A549 (cell line): ENCODE results near the gene KSR1. TPM values are rescaled to one million over a fixed set of nuclear protein-coding genes. Genes with fewer than 3 reads are reported as not detected.

ENCODE experiments used
- ATAC-seq, 2 experiments: fragments of 200-7000 bp in 1 of 2; fragments of >200 bp in 1 of 2; cut with Nextera tagmentation in 1 of 2; cut with Tn5 transposase in 1 of 2; 3 replicates each; pipeline versions ENCODE4 v1.8.0 to v1.9.1; 2018 to 2020; ENCODE audit warnings: mild to moderate bottlenecking in 1 of 2, moderate library complexity in 1 of 2
- CTCF ChIA-PET: fragments of 300-600 bp; sonication (Branson Sonifier 250); formaldehyde crosslinking; extraction: SDS; loops from one replicate; lab custom pipeline; 2021; ENCODE audit warnings: antibody characterized with exemption, inconsistent platforms; lab: Yijun Ruan, JAX
- POLR2A ChIA-PET: fragments of 350-600 bp; formaldehyde crosslinking; extraction: SDS; loops from one replicate; lab custom pipeline; 2021; ENCODE audit warnings: antibody characterized with exemption, inconsistent platforms; lab: Yijun Ruan, JAX
- DNase-seq, 2 experiments: peaks; one replicate each; pipeline versions ENCODE4 v3.0.0 to v3.0.0-alpha.2; 2011 to 2016; ENCODE audit warnings: low read depth in 1 of 2, low spot score in 1 of 2
- FAIRE-seq: peaks from 2 replicates; lab custom pipeline; 2011; peaks lifted over from hg19 to GRCh38; lab: Jason Lieb, UNC
- H3K27ac ChIP-seq, 2 experiments: fragments of >200 bp; sonication (Bioruptor Twin); formaldehyde crosslinking; 3 replicates each; pipeline ENCODE4 v1.5.1; 2016 to 2017
- H3K4me1 ChIP-seq: fragments of >200 bp; sonication (Bioruptor Twin); formaldehyde crosslinking; 3 replicates; pipeline ENCODE4 v1.6.1; 2016
- H3K4me2 ChIP-seq: fragments of >200 bp; sonication (Bioruptor Twin); formaldehyde crosslinking; 3 replicates; pipeline ENCODE4 v1.6.1; 2016
- H3K4me3 ChIP-seq: fragments of >200 bp; sonication (Bioruptor Twin); formaldehyde crosslinking; 3 replicates; pipeline ENCODE4 v1.5.1; 2016
- H3K9me3 ChIP-seq: fragments of >200 bp; sonication (Bioruptor Twin); formaldehyde crosslinking; 3 replicates; pipeline ENCODE4 v1.6.1; 2016
- CBX2 ChIP-seq: fragments of 200-600 bp; sonication (generic); IDR thresholded peaks from 2 replicates; pipeline ENCODE4 v1.6.1; 2016; ENCODE audit warnings: low read depth, mild to moderate bottlenecking, borderline replicate concordance
- CBX8 ChIP-seq: fragments of 200-600 bp; sonication (generic); IDR thresholded peaks from 2 replicates; pipeline ENCODE4 v1.6.1; 2016
- CHD2 ChIP-seq: fragments of 150-350 bp; IDR thresholded peaks from 2 replicates; pipeline ENCODE4 v1.6.1; 2014; ENCODE audit warnings: low read length; ENCODE audit not compliant: partially characterized antibody
- CHD4 ChIP-seq: fragments of 200-600 bp; sonication (generic); IDR thresholded peaks from 2 replicates; pipeline ENCODE4 v1.6.1; 2016; ENCODE audit warnings: antibody characterized with exemption, mild to moderate bottlenecking, borderline replicate concordance
- EP300 ChIP-seq, 2 experiments: fragments of >200 bp; sonication (Bioruptor Twin); formaldehyde crosslinking; IDR thresholded peaks; 2 replicates in 1 of 2; 3 replicates in 1 of 2; pipeline ENCODE4 v1.6.1; 2016 to 2017
- FOSB ChIP-seq: fragments of 250-450 bp; sonication (Bioruptor Pico); IDR thresholded peaks from 2 replicates; pipeline ENCODE4 v1.5.0; 2020; ENCODE audit warnings: mild to moderate bottlenecking, moderate library complexity
- FOXS1 ChIP-seq: fragments of 250-450 bp; sonication (Bioruptor Pico); IDR thresholded peaks from 2 replicates; pipeline ENCODE4 v1.5.0; 2020; ENCODE audit warnings: mild to moderate bottlenecking, moderate library complexity
- GATA3 ChIP-seq: IDR thresholded peaks from 2 replicates; pipeline ENCODE4 v1.6.1; 2012; ENCODE audit warnings: borderline replicate concordance
- HDAC2 ChIP-seq: fragments of 200-600 bp; sonication (generic); IDR thresholded peaks from 2 replicates; pipeline ENCODE4 v1.6.1; 2016
- HOXB5 ChIP-seq: fragments of 250-450 bp; sonication (Bioruptor Pico); IDR thresholded peaks from 2 replicates; pipeline ENCODE4 v1.5.0; 2020; ENCODE audit warnings: mild to moderate bottlenecking, moderate library complexity
- JUNB ChIP-seq: fragments of >200 bp; sonication (Bioruptor Twin); formaldehyde crosslinking; IDR thresholded peaks from 2 replicates; pipeline ENCODE4 v1.6.1; 2016
- KDM1A ChIP-seq: fragments of 200-600 bp; sonication (generic); IDR thresholded peaks from 2 replicates; pipeline ENCODE4 v1.6.1; 2016; ENCODE audit warnings: low read depth, mild to moderate bottlenecking
- MAFK ChIP-seq: fragments of 450-650 bp; IDR thresholded peaks from 2 replicates; pipeline ENCODE4 v1.6.1; 2014; ENCODE audit not compliant: partially characterized antibody
- NR3C1 ChIP-seq: fragments of >200 bp; sonication (Bioruptor Twin); formaldehyde crosslinking; IDR thresholded peaks from 3 replicates; pipeline ENCODE4 v1.6.1; 2017
- POLR2AphosphoS2 ChIP-seq: conservative IDR thresholded peaks from 2 replicates; pipeline ENCODE4 v1.6.1; 2012; ENCODE audit warnings: low read length, improper control_type of control experiment, inconsistent platforms
- TP53 ChIP-seq: fragments of 250-450 bp; sonication (Bioruptor Pico); IDR thresholded peaks from 2 replicates; pipeline ENCODE4 v1.5.0; 2021; ENCODE audit warnings: mild to moderate bottlenecking, moderate library complexity
- ZFP36 ChIP-seq: fragments of 450-650 bp; IDR thresholded peaks from 2 replicates; pipeline ENCODE4 v1.6.1; 2014; ENCODE audit warnings: borderline replicate concordance; ENCODE audit not compliant: partially characterized antibody
- ZNF302 ChIP-seq: fragments of 250-450 bp; sonication (Bioruptor Pico); IDR thresholded peaks from 2 replicates; pipeline ENCODE4 v1.9.0; 2021; ENCODE audit warnings: inconsistent platforms, mild to moderate bottlenecking, moderate library complexity
- WGBS: methylation state at CpG from one replicate; pipeline ENCODE4 v1.1.6; 2017; ENCODE audit errors: missing lambda C conversion rate; 5-methylcytosine and 5-hydroxymethylcytosine counted together
- polyA plus RNA-seq, 4 experiments: library from polyadenylated mRNA; depleted of rRNA in 3 of 4; stranded (reverse); fragments of >200 nt; fragmentation: RNase III in 1 of 4; extraction: RNeasy Plus Mini Kit Qiagen cat#74134 plus additional on column Dnase treatment in 1 of 4; gene quantifications; 2 replicates in 3 of 4; 3 replicates in 1 of 4; pipeline ENCODE4 v1.2.3, GENCODE V29; 2011 to 2017
- TF ChIP-seq, protein P1 (sequence below): fragments of >200 bp; sonication (Bioruptor Twin); formaldehyde crosslinking; IDR thresholded peaks from 3 replicates; pipeline ENCODE4 v1.5.1; 2016
- TF ChIP-seq, protein P2 (sequence below): fragments of 250-450 bp; sonication (Bioruptor Pico); IDR thresholded peaks from 2 replicates; pipeline ENCODE4 v1.5.0; 2020; ENCODE audit warnings: low read depth, mild to moderate bottlenecking, moderate library complexity
- TF ChIP-seq, protein P3 (sequence below): IDR thresholded peaks from 2 replicates; pipeline ENCODE4 v1.6.1; 2012
- TF ChIP-seq, protein P4 (sequence below): IDR thresholded peaks from 2 replicates; pipeline ENCODE4 v1.6.1; 2012; ENCODE audit warnings: low read depth, borderline replicate concordance

KSR1 gene
- polyA plus RNA-seq, 2 of the 4 experiments (the other 2 are of a cell fraction), result 13.3 to 14.6 TPM

GRCh38 chr17:27504188-27504995 lies 48.1 kb downstream of the KSR1 start:
- ATAC-seq, result no peak
- no peak for FAIRE-seq
- Histone ChIP-seq H3K4me3 (no peak overlapping the region), H3K9me3 (peaks cover 17% of the 10 kb centered on the region), H3K27ac (peak overlapping the region in 1 of 2 experiments; percentile 10; a peak in 1 of 6 replicates), H3K4me2 (no peak overlapping the region), H3K4me1 (peaks cover 7% of the 10 kb centered on the region; the same call in 2 of the 3 replicates)
- no peak for DNase-seq
- POLR2A ChIA-PET, result no interaction called here
- TF ChIP-seq, protein P1, sequence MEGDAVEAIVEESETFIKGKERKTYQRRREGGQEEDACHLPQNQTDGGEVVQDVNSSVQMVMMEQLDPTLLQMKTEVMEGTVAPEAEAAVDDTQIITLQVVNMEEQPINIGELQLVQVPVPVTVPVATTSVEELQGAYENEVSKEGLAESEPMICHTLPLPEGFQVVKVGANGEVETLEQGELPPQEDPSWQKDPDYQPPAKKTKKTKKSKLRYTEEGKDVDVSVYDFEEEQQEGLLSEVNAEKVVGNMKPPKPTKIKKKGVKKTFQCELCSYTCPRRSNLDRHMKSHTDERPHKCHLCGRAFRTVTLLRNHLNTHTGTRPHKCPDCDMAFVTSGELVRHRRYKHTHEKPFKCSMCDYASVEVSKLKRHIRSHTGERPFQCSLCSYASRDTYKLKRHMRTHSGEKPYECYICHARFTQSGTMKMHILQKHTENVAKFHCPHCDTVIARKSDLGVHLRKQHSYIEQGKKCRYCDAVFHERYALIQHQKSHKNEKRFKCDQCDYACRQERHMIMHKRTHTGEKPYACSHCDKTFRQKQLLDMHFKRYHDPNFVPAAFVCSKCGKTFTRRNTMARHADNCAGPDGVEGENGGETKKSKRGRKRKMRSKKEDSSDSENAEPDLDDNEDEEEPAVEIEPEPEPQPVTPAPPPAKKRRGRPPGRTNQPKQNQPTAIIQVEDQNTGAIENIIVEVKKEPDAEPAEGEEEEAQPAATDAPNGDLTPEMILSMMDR, result no peak
- CTCF ChIA-PET, result interaction anchor here (0.8 to 3.0 kb wide), 5 partner anchors 8 to 255 kb away, joined by 3 to 13 read pairs (median 3); no protein-coding TSS in a partner anchor
- WGBS, result 82% methylated on average over 15 of the region's 15 CpGs

- no peak overlapping the region for H3K4me3 ChIP-seq
- no peak overlapping the region for H3K4me2 ChIP-seq
- CTCF ChIA-PET, result interaction anchor here (0.9 to 3.0 kb wide), 7 partner anchors 10 to 250 kb away, joined by 3 to 13 read pairs (median 3); no protein-coding TSS in a partner anchor
- TF ChIP-seq CBX8 (no peak), EP300 (IDR thresholded peaks at IDR 0.05) (no peak), CBX2 (no peak), FOXS1 (CRISPR knock-in tag) (no peak), GATA3 (no peak), CHD2 (no peak)
- TF ChIP-seq, protein P1, result no peak
- ATAC-seq, result no peak
- peak overlapping the region in 1 of 2 experiments; percentile 13; a peak in 1 of 6 replicates for H3K27ac ChIP-seq
- no peak for DNase-seq
- H3K4me1 ChIP-seq, result peaks cover 7% of the 10 kb centered on the region; the same call in 2 of the 3 replicates
- 77% methylated on average over 15 of the region's 15 CpGs for WGBS
- no peak for FAIRE-seq
- POLR2A ChIA-PET, result interaction anchor here (0.6 kb wide), 1 partner anchor 21 kb away, joined by 3 read pairs; no protein-coding TSS in a partner anchor
- peaks cover 5% of the 10 kb centered on the region; the same call in 2 of the 3 replicates for H3K9me3 ChIP-seq
Measured at GRCh38 chr17:27506348-27507218, 50.3 kb downstream of the KSR1 start.

DNA sequence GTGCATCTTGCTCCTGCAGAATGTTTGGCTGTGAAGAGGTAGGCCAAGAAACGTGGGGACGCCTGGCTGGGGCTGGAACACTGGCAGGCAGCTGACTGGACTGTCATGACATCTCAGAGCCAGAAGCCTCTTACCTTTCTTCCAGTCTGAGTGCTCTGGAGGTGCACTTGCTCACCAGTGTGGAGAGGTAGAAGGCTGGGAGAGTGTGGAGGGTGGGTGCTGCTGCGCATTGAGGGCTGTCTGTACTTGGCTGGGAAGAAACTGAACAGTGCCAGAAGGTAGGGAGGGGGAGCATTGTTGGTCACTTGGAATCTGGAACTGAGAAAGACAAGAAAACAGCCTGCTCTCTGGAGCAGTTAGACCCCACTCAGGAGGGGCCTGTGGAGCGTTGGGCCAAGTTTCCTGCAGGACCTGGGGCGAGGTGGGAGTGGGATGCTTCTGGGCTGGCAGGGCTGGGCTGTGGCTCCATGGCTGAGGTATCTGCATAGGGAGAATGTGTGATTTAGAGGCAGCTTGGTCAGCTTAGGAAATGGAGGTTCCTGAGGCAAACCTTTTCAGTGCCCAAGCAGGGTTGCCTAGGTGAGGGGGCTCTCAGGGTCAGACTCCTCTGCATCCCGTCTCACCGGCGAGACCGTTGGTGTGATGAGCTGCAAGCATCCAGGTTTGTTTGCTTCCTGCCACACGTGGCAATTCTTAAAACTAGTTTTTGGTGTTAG lies 55.1 kb downstream of the KSR1 start:
- H3K4me2 ChIP-seq, result no peak overlapping the region
- no peak for FAIRE-seq
- no peaks in the 10 kb centered on the region for H3K9me3 ChIP-seq
- ChIA-PET POLR2A (interaction anchor here (1.1 kb wide), 1 partner anchor 42 kb away, joined by 3 read pairs; no protein-coding TSS in a partner anchor), CTCF (interaction anchor here (0.8 to 4.0 kb wide), 7 partner anchors 9 to 92 kb away, joined by 3 to 15 read pairs (median 4); partner anchors contain the start of gene KSR1)
- peak overlapping the region in 1 of 2 experiments; percentile 22; a peak in 2 of 6 replicates for H3K27ac ChIP-seq
- H3K4me1 ChIP-seq, result peaks cover 13% of the 10 kb centered on the region; the same call in 2 of the 3 replicates
- H3K4me3 ChIP-seq, result no peak overlapping the region
- 80% methylated on average over 10 of the region's 10 CpGs for WGBS
- peak; percentile 38 to 45; a peak in 4 of 6 replicates for ATAC-seq
- no peak for DNase-seq
- no peak for TF ChIP-seq ZNF302 (CRISPR knock-in tag)
- no peak for TF ChIP-seq POLR2AphosphoS2
- TF ChIP-seq ZFP36, result no peak
- TF ChIP-seq GATA3, result no peak
- no peak for TF ChIP-seq KDM1A
- TF ChIP-seq JUNB, result no peak
- TF ChIP-seq CHD4, result no peak
- no peak for TF ChIP-seq NR3C1
- TF ChIP-seq, protein P2, sequence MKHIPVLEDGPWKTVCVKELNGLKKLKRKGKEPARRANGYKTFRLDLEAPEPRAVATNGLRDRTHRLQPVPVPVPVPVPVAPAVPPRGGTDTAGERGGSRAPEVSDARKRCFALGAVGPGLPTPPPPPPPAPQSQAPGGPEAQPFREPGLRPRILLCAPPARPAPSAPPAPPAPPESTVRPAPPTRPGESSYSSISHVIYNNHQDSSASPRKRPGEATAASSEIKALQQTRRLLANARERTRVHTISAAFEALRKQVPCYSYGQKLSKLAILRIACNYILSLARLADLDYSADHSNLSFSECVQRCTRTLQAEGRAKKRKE (CRISPR knock-in tag), result no peak
- no peak for TF ChIP-seq HDAC2
- TF ChIP-seq TP53 (CRISPR knock-in tag), result no peak
- no peak for TF ChIP-seq MAFK
- no peak for TF ChIP-seq FOSB (CRISPR knock-in tag)
- TF ChIP-seq HOXB5 (CRISPR knock-in tag), result no peak
- TF ChIP-seq, protein P3, sequence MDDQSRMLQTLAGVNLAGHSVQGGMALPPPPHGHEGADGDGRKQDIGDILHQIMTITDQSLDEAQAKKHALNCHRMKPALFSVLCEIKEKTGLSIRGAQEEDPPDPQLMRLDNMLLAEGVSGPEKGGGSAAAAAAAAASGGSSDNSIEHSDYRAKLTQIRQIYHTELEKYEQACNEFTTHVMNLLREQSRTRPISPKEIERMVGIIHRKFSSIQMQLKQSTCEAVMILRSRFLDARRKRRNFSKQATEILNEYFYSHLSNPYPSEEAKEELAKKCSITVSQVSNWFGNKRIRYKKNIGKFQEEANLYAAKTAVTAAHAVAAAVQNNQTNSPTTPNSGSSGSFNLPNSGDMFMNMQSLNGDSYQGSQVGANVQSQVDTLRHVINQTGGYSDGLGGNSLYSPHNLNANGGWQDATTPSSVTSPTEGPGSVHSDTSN, result no peak
- TF ChIP-seq, protein P4, sequence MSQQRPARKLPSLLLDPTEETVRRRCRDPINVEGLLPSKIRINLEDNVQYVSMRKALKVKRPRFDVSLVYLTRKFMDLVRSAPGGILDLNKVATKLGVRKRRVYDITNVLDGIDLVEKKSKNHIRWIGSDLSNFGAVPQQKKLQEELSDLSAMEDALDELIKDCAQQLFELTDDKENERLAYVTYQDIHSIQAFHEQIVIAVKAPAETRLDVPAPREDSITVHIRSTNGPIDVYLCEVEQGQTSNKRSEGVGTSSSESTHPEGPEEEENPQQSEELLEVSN, result no peak
